Panc1 (cell line): ENCODE results near the gene GAGE12G.
"Not testable (repeated sequence)": the region's sequence is repeated elsewhere in the genome, so short reads cannot be mapped to it uniquely, and the experiment has no call there.

Source experiments
- SIN3A ChIP-seq: IDR thresholded peaks from 2 replicates; pipeline ENCODE4 v1.6.1; 2012; ENCODE audit warnings: low read depth, mild to moderate bottlenecking, low read length, moderate library complexity, borderline replicate concordance; ENCODE audit not compliant: insufficient read depth
- TF ChIP-seq, protein P1 (sequence below): fragments of 450-650 bp; IDR thresholded peaks from 2 replicates; pipeline ENCODE4 v1.5.1; 2017; ENCODE audit warnings: mild to moderate bottlenecking

DNA sequence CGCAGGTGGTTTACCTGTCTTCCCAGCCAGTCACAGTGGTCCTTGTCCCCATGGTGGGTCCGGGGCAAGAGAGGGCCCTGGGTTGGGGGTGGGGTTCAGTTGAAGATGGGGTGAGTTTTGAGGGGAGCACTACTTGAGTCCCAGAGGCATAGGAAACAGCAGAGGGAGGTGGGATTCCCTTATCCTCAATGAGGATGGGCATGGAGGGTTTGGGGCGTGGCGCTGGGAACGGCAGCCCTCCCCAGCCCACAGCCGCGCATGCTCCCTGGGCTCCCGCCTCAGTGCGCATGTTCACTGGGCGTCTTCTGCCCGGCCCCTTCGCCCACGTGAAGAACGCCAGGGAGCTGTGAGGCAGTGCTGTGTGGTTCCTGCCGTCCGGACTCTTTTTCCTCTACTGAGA lies 9.7 kb upstream of the GAGE12G start, which contains the start of gene GAGE12F:
- not testable (repeated sequence) for TF ChIP-seq SIN3A
- TF ChIP-seq, protein P1, sequence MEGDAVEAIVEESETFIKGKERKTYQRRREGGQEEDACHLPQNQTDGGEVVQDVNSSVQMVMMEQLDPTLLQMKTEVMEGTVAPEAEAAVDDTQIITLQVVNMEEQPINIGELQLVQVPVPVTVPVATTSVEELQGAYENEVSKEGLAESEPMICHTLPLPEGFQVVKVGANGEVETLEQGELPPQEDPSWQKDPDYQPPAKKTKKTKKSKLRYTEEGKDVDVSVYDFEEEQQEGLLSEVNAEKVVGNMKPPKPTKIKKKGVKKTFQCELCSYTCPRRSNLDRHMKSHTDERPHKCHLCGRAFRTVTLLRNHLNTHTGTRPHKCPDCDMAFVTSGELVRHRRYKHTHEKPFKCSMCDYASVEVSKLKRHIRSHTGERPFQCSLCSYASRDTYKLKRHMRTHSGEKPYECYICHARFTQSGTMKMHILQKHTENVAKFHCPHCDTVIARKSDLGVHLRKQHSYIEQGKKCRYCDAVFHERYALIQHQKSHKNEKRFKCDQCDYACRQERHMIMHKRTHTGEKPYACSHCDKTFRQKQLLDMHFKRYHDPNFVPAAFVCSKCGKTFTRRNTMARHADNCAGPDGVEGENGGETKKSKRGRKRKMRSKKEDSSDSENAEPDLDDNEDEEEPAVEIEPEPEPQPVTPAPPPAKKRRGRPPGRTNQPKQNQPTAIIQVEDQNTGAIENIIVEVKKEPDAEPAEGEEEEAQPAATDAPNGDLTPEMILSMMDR = not testable (repeated sequence)
